ENCODE results near the gene LAMA2.

DNA sequence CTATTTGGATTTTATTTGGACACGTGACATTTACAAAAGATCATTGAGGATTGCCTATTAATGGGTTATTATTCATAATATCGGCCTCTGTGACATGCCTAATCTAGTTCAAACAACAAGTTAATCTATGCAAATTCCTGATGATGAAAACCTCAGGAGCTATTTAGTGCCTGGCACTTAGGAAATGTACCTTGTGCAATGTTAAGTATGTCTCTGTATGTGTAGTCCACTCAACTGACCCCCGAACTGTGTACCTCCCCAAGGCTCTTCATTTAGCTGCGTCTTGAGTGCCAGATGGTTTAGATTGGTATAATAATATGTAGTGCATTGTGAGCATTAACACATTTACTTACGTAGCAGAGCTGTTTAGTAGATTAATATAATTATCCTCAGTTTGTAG, 6.9 kb downstream of the LAMA2 start:
- TF ChIP-seq EP300 (IDR thresholded peaks at IDR 0.05; ENCODE audit: borderline replicate concordance) (no peak), CEBPB (IDR thresholded peaks at IDR 0.05) (no peak), RAD21 (IDR thresholded peaks at IDR 0.05; ENCODE audit: low read depth) (no peak), YY1 (IDR thresholded peaks at IDR 0.05; ENCODE audit: low read depth) (no peak), TAF1 (IDR thresholded peaks at IDR 0.05; ENCODE audit: low read depth) (no peak), TCF12 (IDR thresholded peaks at IDR 0.05; ENCODE audit: low read depth) (no peak), NFIC (IDR thresholded peaks at IDR 0.05) (no peak)
